ENCODE results near the gene EML1.

EML1 gene

DNA sequence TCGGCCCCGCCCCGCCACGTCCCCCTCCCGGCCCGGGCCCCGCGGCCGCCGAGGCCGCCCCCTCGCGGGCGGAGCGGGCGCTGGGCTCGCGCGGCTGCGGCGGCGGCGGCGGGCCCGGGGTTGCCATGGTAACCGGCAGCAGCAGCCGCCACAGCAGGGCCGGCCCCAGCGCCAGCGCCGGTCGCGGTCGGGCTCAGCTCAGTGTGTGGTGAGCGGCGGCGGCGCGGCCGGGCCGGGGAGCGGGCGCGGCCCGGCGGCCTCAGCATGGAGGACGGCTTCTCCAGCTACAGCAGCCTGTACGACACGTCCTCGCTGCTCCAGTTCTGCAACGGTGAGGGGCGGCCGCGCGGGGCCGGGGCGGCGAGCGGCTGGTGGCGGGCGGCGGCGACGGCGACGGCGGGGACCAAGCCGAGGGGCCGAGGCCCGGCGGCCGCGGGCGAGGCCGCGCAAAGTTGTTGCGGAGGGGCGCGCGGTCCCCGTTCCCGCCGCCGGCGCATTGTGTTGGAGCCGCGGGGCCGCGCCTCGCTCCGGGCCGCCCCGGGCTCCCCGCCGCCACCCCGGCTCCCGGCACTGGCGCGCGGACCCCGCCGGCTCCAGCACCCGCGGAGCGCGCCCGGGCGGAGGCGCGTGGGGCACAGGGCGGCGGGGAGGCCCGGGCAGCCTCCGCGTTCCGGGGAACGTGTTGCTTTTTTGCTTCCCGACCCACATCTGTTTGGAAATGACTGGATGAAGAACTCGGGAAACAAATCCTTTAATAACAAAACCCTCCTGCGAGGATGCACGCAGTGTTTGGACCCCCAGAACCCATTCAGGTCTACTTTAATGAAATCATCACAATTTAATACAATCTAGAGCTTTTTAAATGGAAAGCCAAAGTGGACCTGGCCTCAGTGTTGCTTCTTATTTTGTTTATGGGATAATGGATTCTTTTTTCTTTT is at the start of gene EML1:
TSS of gene EML1 (plus strand) at position 201 of the 938 bp plus-strand sequence. CDS start at position 265, 64 bp downstream.
- peak; percentile 84 for DNase-seq

GRCh38 chr14:99744199-99744872 is 48.9 kb upstream of the EML1 start:
- no peak for DNase-seq

GRCh38 chr14:99744873-99745224 is 48.4 kb upstream of the EML1 start:
- DNase-seq, result no peak

DNA sequence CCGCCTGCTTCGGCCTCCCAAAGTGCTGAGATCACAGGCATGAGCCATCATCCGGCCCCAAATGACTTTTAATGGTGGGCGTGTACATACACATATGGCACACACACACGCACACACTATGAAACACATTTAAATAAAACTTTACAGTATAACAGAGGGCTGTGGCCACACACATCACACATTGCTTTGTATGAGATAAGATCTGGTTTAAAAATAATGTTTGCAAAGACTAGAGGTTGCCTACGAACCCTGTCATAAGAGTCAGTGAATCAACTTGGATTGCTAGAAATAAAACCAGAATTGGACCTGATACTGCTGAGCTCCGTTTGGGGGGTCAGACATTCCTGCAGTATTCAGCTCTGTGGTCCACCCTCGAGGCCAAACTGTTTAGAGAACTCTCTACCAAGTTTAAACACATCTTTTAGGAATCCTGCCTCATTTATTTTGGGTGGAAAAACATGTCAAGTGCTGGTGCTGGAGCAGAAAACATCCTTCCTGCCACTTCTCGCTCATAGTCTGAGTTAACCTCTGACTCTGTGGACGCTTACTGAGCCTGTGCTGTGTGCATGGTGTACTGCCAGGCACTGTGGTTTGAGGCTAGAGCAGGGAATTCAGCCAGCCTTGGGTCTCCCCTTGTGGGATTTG is 47.8 kb upstream of the EML1 start:
- DNase-seq, result no peak

GRCh38 chr14:99747167-99747566 is 46.0 kb upstream of the EML1 start:
- DNase-seq, result no peak

- DNase-seq, result no peak
Observed at GRCh38 chr14:99747582-99748330, 45.5 kb upstream of the EML1 start.

DNA sequence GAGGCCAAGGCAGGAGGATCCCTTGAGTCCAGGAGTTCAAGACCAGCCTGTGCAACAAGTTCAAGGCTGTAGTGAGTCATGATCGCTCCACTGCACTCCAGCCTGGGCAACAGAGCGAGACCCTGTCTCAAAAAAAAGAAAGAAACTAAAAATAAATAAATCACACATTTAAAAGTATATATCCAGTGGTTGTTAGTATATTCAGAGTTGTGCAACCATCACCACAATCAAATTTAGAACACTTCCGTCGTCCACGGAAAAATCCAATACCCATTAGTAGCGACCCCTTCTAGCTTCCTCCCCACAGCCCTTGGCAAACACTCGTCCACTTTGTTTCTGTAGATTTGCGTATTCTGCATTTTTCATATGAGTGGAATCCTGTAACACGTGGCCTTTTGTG is 44.7 kb upstream of the EML1 start:
- DNase-seq, result no peak

DNA sequence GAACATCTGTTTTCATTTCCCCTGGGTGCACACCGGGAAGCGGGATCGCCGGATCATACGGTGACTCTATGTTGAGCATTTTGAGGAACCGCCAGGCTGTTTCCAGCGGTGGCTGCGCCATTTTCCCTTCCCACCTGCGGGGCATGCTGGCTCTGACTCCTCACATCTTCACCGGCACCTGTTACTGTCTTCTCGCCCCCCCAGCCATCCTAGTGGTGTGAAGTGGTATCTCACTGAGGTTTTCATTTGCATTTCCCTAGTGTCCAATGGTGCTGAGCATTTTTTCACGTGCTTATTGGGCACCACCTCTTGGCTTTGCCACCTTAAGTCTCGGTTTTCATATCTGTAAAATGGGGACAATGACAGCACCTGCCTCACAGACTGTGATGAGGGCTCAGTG is 44.1 kb upstream of the EML1 start:
- DNase-seq, result peak; percentile 36

DNA sequence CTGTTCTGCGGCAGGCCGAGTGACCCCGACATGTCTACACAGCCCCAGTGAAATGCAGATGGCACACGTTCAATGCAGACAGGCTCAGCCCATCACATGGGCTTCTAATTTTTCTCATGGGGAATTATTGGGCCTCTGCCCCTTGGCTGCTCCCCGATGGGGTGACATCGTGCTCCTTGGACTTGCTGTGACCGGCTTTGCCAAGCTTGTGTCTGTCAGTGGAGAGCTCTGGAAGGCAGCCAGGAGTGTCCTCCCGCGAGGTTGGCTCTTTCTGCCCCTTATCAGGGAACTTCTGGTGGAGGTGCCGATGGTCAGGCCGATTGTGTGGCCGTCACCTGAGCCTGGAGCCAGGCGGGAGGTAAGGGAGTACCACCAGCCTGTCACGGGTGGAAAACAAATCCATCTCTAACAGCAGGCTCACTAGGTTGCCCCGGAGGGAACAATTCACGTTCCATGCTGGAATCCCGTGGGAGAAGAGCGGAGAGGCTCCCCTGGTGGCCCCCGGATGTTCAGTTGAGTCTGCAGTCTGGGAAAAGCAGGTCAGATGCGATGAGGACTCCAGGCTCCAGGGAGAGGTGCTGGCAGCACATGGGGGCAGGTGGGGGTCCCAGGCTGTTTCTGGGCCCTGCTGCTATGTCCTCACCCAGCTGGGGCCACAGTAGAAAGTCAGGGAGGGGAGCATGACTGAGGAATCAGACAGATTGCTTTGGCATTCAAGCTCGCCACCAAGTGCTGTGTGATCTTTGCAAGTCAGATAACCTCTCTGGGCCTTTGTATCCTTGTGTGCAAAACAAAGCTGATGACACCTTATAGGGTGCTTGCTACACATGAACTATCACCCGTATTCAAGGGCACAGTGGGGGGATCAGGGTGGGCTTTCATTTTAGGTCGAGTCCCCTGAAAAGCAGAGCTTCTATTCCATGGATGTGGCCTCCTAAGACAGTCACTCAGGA is 43.2 kb upstream of the EML1 start:
- no peak for DNase-seq

GRCh38 chr14:99750746-99751450 is 42.3 kb upstream of the EML1 start:
- DNase-seq, result no peak

DNA sequence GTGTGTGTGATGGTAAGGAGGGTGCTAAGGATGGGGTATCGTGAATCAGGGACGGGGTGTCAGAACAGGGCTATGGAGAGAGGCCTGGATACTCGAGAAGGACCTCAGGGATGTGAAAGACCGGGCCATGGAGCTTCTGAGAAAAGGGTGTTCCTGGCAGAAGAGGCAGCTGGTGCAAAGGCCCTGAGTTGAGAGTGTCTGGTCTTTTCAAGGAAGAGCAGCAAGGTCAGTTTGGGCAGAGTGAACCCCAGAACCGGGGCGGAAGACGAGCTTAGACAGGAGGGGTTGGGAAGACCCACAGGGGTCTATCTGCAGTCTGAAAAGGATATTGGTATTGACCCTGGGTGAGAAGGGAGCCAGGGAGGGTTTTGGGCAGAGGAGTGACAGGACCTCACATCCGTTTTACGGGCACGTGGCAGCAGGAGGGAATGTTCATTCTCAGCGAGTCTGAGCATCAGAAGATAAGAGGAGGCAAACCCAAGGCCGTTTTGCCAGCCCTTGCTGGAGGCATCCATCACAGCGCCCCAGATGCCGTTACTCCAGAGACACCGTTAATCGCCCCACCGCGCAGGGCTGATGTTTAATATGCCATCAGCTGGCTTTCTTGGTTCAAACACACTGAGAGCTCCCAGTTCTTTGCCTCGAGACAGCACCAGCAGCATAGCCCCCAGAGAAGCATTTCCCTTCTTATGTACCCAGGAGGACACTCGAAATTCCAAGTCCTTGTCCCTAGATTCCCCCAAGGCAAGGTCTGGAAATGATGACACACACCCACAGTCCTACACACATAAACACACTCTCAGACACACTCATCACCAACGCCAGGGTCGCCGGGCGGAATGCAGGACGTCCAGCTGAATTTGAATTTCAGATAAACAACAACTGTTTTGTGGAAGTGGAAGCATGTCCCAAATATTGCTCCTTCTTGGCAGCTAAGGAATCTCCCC is 41.4 kb upstream of the EML1 start:
- DNase-seq, result peak; percentile 7

DNA sequence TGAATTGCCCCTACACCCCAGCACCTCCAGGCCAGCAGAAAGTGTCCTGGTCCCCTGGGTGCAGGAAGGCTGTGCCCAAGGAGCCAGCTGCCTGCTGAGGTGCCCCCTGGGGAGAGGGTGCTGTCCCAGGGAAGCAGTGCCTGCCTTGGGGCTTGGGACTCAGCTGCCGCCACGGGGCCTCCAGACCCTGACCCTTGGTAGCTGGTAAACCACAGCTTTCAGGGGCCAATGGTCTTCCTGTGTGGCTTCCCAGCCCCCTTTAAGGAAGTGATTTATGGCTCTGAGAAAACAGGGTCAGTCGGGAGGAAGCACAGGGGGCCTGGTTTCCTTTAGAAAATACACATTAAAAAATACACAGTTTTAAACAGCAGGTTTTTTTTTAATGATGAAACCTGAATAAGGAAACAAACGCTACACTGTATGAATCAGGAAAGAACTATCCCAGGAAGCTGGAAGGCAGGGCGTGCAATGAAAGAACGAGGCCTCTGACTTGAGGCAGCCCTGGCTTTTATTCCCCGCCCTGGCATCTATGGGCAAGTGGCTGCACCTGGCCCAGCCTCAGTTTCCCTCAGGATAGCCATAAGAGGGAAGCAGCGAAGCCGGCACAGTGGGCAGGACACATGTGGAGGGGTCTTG is 40.6 kb upstream of the EML1 start:
- no peak for DNase-seq

DNA sequence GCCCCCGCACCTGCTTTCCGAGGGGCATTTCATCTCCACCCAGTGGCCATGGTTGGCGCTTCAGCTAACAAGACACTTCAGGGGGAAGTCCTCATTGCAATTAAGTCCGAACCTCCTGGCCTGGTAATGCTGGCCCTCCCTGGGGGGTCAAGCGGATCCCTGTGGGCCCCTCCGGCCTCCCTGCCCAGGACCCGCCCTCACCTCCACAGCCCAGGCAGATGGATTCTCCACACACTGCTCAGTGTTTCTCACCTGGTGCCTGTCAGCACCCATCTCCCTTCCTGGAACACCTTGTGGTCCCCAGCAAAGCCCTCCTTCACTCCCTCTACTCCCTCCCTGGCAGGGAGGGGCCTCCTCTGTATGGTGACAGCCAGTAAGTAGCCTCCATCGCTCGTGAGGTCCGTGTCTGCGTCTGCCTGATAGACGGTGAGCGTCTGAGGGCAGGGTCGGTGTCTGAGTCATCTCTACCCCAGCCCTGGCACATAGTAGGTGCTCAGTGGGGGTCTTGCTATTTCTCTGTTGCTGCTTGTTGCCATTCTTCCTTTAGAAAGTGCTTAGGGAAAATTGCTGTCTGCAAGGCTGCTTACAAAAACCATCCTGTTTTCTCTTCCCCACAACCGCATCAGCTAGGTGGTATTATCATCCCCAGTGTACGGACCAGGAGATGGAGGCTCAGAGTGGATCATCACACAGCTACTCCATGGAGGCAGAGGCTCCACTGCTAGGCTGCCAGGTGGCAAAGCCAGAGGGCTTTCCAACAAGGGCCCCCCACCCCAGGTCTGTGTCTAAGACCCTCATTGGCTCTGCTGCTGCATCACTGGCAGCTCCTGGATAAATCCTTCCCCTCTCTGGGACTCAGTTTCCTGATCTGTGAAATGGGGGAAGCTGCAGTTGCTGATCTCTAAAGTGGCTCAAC is 39.7 kb upstream of the EML1 start:
- peak; percentile 48 for DNase-seq

GRCh38 chr14:99754141-99755067 is 38.8 kb upstream of the EML1 start:
- peak; percentile 93 for DNase-seq

DNA sequence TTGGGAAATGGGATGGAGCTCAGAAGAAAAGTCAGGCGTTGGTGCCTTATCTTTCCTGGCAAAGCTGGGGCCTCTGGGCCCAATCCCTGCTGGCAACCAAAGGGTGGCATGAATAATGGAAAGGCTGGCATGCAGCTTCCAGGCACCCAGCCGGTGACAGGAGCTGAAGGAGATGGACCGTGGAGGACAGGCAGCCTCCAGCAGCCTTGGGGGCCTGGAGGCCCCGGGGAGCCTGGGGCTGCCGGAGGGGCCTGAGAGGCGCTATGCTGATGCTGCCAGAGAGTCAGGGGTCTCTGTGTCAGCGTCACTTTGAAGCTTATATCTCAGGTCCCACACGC is 38.2 kb upstream of the EML1 start:
- no peak for DNase-seq

DNA sequence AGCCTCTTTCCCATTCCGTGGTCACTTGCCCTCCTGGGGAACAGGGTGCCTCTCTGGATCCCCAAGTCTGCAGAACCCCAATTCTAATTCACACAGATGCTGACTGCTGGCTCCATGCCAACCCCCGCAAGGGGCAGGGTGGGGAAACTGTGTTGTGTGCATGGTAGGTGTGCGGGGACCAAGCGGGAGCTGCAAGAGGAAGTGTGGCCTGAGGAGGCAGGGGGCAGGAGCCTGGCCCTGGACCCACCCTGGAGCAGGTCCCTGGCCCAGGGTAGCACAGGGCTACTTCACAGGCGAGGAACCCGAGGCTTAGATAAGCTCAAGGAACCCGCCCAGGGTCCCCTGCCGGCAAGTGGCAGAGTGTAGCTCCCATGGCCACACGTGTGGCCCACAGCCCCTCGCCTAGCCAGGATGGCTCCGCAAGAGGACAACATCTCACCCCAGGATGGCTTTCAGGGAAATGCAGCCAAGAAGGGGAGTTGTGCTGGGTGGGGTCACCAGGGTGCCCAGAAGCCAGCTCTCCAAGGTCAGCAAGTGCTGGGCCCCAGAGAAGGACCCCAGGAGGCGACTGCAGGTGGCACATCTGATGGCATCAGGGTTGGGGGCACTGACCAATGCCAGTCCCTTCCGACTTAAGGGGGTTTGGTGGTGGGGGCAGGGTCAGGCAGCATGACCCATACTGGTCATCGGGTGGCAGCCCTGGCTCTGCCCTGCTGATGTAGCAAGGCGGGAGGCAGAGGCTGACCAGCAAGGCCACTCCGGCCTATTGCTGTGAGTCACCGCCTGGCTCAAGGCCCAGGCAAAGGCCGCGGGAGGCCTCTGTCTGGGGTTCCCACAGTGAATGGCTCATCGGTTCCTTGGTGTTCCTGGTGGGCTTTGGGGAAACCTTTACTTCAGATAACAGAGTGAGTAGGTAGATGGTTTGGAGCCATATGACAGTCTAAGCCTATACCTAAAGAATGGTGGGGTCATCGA is 37.3 kb upstream of the EML1 start:
- DNase-seq, result no peak
